Forelimb muscle (tissue), 1 donor: ENCODE measurements around the gene BDH1. TPM values are rescaled to one million over a fixed set of nuclear protein-coding genes. Genes with fewer than 3 reads are reported as not detected.

Experiments
- DNase-seq: peaks from one replicate; pipeline ENCODE4 v3.0.0-alpha.2; 2013; ENCODE audit warnings: low read depth
- polyA plus RNA-seq: library from polyadenylated mRNA; unstranded; fragments of 120-200 nt; gene quantifications from one replicate; pipeline ENCODE4 v1.2.1, GENCODE V29; 2013; ENCODE audit not compliant: insufficient read length

The BDH1 gene
- polyA plus RNA-seq, 1 donor, result 4.1 TPM

GRCh38 chr3:197507081-197507480 is 48.7 kb downstream of the BDH1 start:
- no peak for DNase-seq

- DNase-seq, result no peak
Measured at GRCh38 chr3:197505796-197506548, 49.8 kb downstream of the BDH1 start.

- no peak for DNase-seq
Measured at GRCh38 chr3:197504641-197505121, 51.1 kb downstream of the BDH1 start.

GRCh38 chr3:197504229-197504628 is 51.5 kb downstream of the BDH1 start:
- no peak for DNase-seq

- DNase-seq, result no peak
Measured at GRCh38 chr3:197503652-197504051, 52.1 kb downstream of the BDH1 start.

- DNase-seq, result no peak
Measured at GRCh38 chr3:197501879-197502620, 53.7 kb downstream of the BDH1 start.

GRCh38 chr3:197501496-197501878 is 54.3 kb downstream of the BDH1 start:
- no peak for DNase-seq

GRCh38 chr3:197500812-197501211 is 55.0 kb downstream of the BDH1 start:
- DNase-seq, result no peak

GRCh38 chr3:197499427-197499826 is 56.3 kb downstream of the BDH1 start:
- DNase-seq, result no peak

- DNase-seq, result no peak
Measured at GRCh38 chr3:197498499-197499241, 57.1 kb downstream of the BDH1 start.

GRCh38 chr3:197496746-197497125 is 59.0 kb downstream of the BDH1 start:
- no peak for DNase-seq

- no peak for DNase-seq
Measured at GRCh38 chr3:197495999-197496745, 59.6 kb downstream of the BDH1 start.

- no peak for DNase-seq
Measured at GRCh38 chr3:197495499-197495898, 60.3 kb downstream of the BDH1 start.

GRCh38 chr3:197495059-197495455 is 60.7 kb downstream of the BDH1 start:
- DNase-seq, result no peak

GRCh38 chr3:197494366-197495058 is 61.3 kb downstream of the BDH1 start:
- no peak for DNase-seq

GRCh38 chr3:197493049-197493448 is 62.7 kb downstream of the BDH1 start:
- DNase-seq, result no peak

GRCh38 chr3:197491923-197492664 is 63.7 kb downstream of the BDH1 start:
- no peak for DNase-seq

- no peak for DNase-seq
Measured at GRCh38 chr3:197491478-197491877, 64.3 kb downstream of the BDH1 start.

GRCh38 chr3:197490098-197491058 is 65.4 kb downstream of the BDH1 start:
- DNase-seq, result no peak
